Measurements from ENCODE around the gene KCNH2.

DNA sequence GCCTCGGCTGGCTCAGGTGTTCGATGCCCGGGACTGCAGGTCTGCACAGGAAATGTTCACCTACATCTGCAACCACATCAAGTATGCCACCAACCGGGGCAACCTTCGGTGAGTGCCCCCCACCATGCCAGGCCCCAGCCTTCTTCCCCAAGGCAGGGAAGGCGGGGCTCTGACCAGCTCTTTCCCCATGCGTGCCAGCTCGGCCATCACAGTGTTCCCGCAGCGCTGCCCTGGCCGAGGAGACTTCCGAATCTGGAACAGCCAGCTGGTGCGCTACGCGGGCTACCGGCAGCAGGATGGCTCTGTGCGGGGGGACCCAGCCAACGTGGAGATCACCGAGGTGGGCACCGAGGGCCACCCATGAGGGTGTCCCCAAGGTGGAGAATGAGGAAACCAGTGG is 20.2 kb upstream of the KCNH2 start:
- TF ChIP-seq POLR2A (IDR thresholded peaks at IDR 0.05): no peak
- TF ChIP-seq, protein P1, sequence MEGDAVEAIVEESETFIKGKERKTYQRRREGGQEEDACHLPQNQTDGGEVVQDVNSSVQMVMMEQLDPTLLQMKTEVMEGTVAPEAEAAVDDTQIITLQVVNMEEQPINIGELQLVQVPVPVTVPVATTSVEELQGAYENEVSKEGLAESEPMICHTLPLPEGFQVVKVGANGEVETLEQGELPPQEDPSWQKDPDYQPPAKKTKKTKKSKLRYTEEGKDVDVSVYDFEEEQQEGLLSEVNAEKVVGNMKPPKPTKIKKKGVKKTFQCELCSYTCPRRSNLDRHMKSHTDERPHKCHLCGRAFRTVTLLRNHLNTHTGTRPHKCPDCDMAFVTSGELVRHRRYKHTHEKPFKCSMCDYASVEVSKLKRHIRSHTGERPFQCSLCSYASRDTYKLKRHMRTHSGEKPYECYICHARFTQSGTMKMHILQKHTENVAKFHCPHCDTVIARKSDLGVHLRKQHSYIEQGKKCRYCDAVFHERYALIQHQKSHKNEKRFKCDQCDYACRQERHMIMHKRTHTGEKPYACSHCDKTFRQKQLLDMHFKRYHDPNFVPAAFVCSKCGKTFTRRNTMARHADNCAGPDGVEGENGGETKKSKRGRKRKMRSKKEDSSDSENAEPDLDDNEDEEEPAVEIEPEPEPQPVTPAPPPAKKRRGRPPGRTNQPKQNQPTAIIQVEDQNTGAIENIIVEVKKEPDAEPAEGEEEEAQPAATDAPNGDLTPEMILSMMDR (IDR thresholded peaks at IDR 0.05): no peak
